Measurements from ENCODE around the gene RAVER1.

- TF ChIP-seq CTCF (IDR thresholded peaks at IDR 0.05) (no peak), POLR2A (IDR thresholded peaks at IDR 0.05; ENCODE audit: low read depth) (no peak), POLR2AphosphoS5 (IDR thresholded peaks at IDR 0.05) (no peak), EP300 (IDR thresholded peaks at IDR 0.05) (no peak)
Measured at GRCh38 chr19:10339380-10339960, 6.1 kb upstream of the RAVER1 start, which contains the start of gene ICAM3.
